Activated CD8-positive, alpha-beta T cell treated with anti-CD3 and anti-CD28 coated beads, Interleukin-2, amount 10 ng/mL, durations not matched to agents 7 days and 5 days (primary cell): ENCODE data around the gene HSP90AB1. TPM values are rescaled to one million over a fixed set of nuclear protein-coding genes. Genes with fewer than 3 reads are reported as not detected.

Experiments
- ATAC-seq: fragments of 150-1000 bp; cut with Tn5 transposase; one replicate; pipeline ENCODE4 v1.10.0; 2021; ENCODE audit warnings: moderate library complexity
- CTCF ChIA-PET: fragments of 350-600 bp; sonication (Branson Sonifier 250); formaldehyde crosslinking; loops from one replicate; lab custom pipeline; 2021; ENCODE audit warnings: antibody characterized with exemption; lab: Charles Lee
- POLR2A ChIA-PET: fragments of 350-600 bp; sonication (Branson Sonifier 250); formaldehyde crosslinking; loops from one replicate; lab custom pipeline; 2021; ENCODE audit warnings: antibody characterized with exemption; lab: Charles Lee
- DNase-seq: peaks from one replicate; pipeline ENCODE4 v3.0.0-alpha.2; 2020
- H3K27ac Mint-ChIP-seq: one replicate; pipeline ENCODE4 v1.8.0; 2021; ENCODE audit warnings: mild to moderate bottlenecking, mixed read lengths
- H3K27me3 Mint-ChIP-seq: one replicate; pipeline ENCODE4 v1.8.0; 2021; ENCODE audit warnings: low read depth, mixed read lengths
- H3K36me3 Mint-ChIP-seq: one replicate; pipeline ENCODE4 v1.8.0; 2021; ENCODE audit warnings: low read depth, mixed read lengths
- H3K4me1 Mint-ChIP-seq: one replicate; pipeline ENCODE4 v1.8.0; 2021; ENCODE audit warnings: low read depth, mixed read lengths
- H3K4me3 Mint-ChIP-seq: one replicate; pipeline ENCODE4 v1.8.0; 2021; ENCODE audit warnings: mild to moderate bottlenecking, mixed read lengths
- H3K9me3 Mint-ChIP-seq: one replicate; pipeline ENCODE4 v1.8.0; 2022; ENCODE audit warnings: mixed read lengths; ENCODE audit not compliant: insufficient read depth
- total RNA-seq, 2 experiments: library from RNA; stranded (reverse); gene quantifications; one replicate each; pipeline ENCODE4 v1.2.3, GENCODE V29; 2021

The HSP90AB1 gene
- total RNA-seq, 2 experiments from 2014 or later: 741 to 755 TPM

- ATAC-seq (no peak), DNase-seq (no peak)
- Mint-ChIP-seq H3K4me1 (peaks cover 22% of the 10 kb centered on the region), H3K4me3 (no peak within 1 kb of the TSS), H3K27me3 (peaks cover 16% of the 10 kb centered on the region), H3K36me3 (no peaks in the 10 kb centered on the region), H3K9me3 (no peaks in the 10 kb centered on the region), H3K27ac (no peak within 1 kb of the TSS)
- CTCF ChIA-PET: interaction anchor here (0.9 to 1.3 kb wide), 2 partner anchors 21 to 44 kb away, joined by 3 to 4 read pairs; no protein-coding TSS in a partner anchor
- POLR2A ChIA-PET: interaction anchor here (0.8 kb wide), 1 partner anchor 30 kb away, joined by 3 read pairs; the partner anchor contains the start of gene HSP90AB1
Observed at GRCh38 chr6:44216677-44217331, 30.1 kb upstream of the HSP90AB1 start, which contains the start of gene MYMX. MYMX (plus strand) TSS chr6:44216926; CDS start chr6:44217472, 546 bp downstream.

- CTCF ChIA-PET: interaction anchor here (1.3 kb wide), 1 partner anchor 44 kb away, joined by 4 read pairs; no protein-coding TSS in a partner anchor
- no peak overlapping the region for H3K27ac Mint-ChIP-seq
- H3K4me1 Mint-ChIP-seq: peaks cover 27% of the 10 kb centered on the region
- ATAC-seq (no peak), DNase-seq (no peak)
- H3K27me3 Mint-ChIP-seq: peaks cover 14% of the 10 kb centered on the region
- no peaks in the 10 kb centered on the region for H3K36me3 Mint-ChIP-seq
- no peak overlapping the region for H3K4me3 Mint-ChIP-seq
- H3K9me3 Mint-ChIP-seq: no peaks in the 10 kb centered on the region
- POLR2A ChIA-PET: interaction anchor here (0.8 kb wide), 1 partner anchor 29 kb away, joined by 3 read pairs; the partner anchor contains the start of gene HSP90AB1
Observed at GRCh38 chr6:44217332-44218143, 29.4 kb upstream of the HSP90AB1 start.

GRCh38 chr6:44219053-44219814, 27.7 kb upstream of the HSP90AB1 start:
- ATAC-seq (no peak), DNase-seq (peak; percentile 45)
- no peaks in the 10 kb centered on the region for H3K36me3 Mint-ChIP-seq
- peaks cover 11% of the 10 kb centered on the region for H3K27me3 Mint-ChIP-seq
- CTCF ChIA-PET: interaction anchor here (0.9 to 1.7 kb wide), 3 partner anchors 17 to 44 kb away, joined by 3 to 6 read pairs (median 6); no protein-coding TSS in a partner anchor
- no peak overlapping the region for H3K27ac Mint-ChIP-seq
- peaks cover 37% of the 10 kb centered on the region for H3K4me1 Mint-ChIP-seq
- POLR2A ChIA-PET: interaction anchor here (1.3 kb wide), 1 partner anchor 28 kb away, joined by 5 read pairs; the partner anchor contains the start of gene HSP90AB1
- no peak overlapping the region for H3K4me3 Mint-ChIP-seq
- no peaks in the 10 kb centered on the region for H3K9me3 Mint-ChIP-seq

GRCh38 chr6:44219815-44220784, 26.8 kb upstream of the HSP90AB1 start:
- peak overlapping the region; percentile 36 for H3K4me3 Mint-ChIP-seq
- H3K27me3 Mint-ChIP-seq: peaks cover 9% of the 10 kb centered on the region
- H3K4me1 Mint-ChIP-seq: peaks cover 45% of the 10 kb centered on the region
- H3K27ac Mint-ChIP-seq: no peak overlapping the region
- CTCF ChIA-PET: interaction anchor here (1.4 to 1.7 kb wide), 2 partner anchors 16 to 26 kb away, joined by 6 read pairs; no protein-coding TSS in a partner anchor
- POLR2A ChIA-PET: interaction anchor here (0.6 to 1.3 kb wide), 2 partner anchors 27 to 129 kb away, joined by 3 to 5 read pairs; partner anchors contain the start of gene HSP90AB1
- peaks cover 2% of the 10 kb centered on the region for H3K36me3 Mint-ChIP-seq
- ATAC-seq (no peak), DNase-seq (no peak)
- H3K9me3 Mint-ChIP-seq: no peaks in the 10 kb centered on the region

- CTCF ChIA-PET: interaction anchor here (0.6 to 2.0 kb wide), 8 partner anchors 9 to 48 kb away, joined by 3 to 10 read pairs (median 5); partner anchors contain the start of genes HSP90AB1 and SLC35B2
- H3K27ac Mint-ChIP-seq: peak overlapping the region; percentile 3
- peaks cover 9% of the 10 kb centered on the region for H3K27me3 Mint-ChIP-seq
- peaks cover 50% of the 10 kb centered on the region for H3K4me1 Mint-ChIP-seq
- POLR2A ChIA-PET: interaction anchor here (0.7 to 4.1 kb wide), 2 partner anchors 26 to 31 kb away, joined by 3 to 37 read pairs; partner anchors contain the start of gene HSP90AB1
- ATAC-seq (no peak), DNase-seq (no peak)
- no peak overlapping the region for H3K4me3 Mint-ChIP-seq
- peaks cover 2% of the 10 kb centered on the region for H3K36me3 Mint-ChIP-seq
- no peaks in the 10 kb centered on the region for H3K9me3 Mint-ChIP-seq
Observed at GRCh38 chr6:44220913-44221290, 26.0 kb upstream of the HSP90AB1 start.

GRCh38 chr6:44221291-44221960, 25.5 kb upstream of the HSP90AB1 start:
- no peaks in the 10 kb centered on the region for H3K9me3 Mint-ChIP-seq
- ATAC-seq: peak; percentile 64
- DNase-seq: peak; percentile 82
- peak overlapping the region; percentile 3 for H3K27ac Mint-ChIP-seq
- H3K4me3 Mint-ChIP-seq: no peak overlapping the region
- peaks cover 9% of the 10 kb centered on the region for H3K27me3 Mint-ChIP-seq
- CTCF ChIA-PET: interaction anchor here (0.6 to 2.0 kb wide), 10 partner anchors 9 to 49 kb away, joined by 3 to 10 read pairs (median 5); partner anchors contain the start of genes HSP90AB1 and SLC35B2
- POLR2A ChIA-PET: interaction anchor here (0.6 to 4.1 kb wide), 3 partner anchors 25 to 602 kb away, joined by 3 to 37 read pairs (median 3); partner anchors contain the start of gene HSP90AB1
- peaks cover 54% of the 10 kb centered on the region for H3K4me1 Mint-ChIP-seq
- peaks cover 2% of the 10 kb centered on the region for H3K36me3 Mint-ChIP-seq

GRCh38 chr6:44221961-44222335, 25.0 kb upstream of the HSP90AB1 start:
- H3K36me3 Mint-ChIP-seq: peaks cover 2% of the 10 kb centered on the region
- ChIA-PET CTCF (interaction anchor here (1.0 to 2.0 kb wide), 11 partner anchors 10 to 114 kb away, joined by 3 to 10 read pairs (median 5); partner anchors contain the start of genes HSP90AB1 and SLC35B2), POLR2A (interaction anchor here (0.6 to 4.1 kb wide), 2 partner anchors 25 to 602 kb away, joined by 3 to 37 read pairs; partner anchors contain the start of gene HSP90AB1)
- H3K27me3 Mint-ChIP-seq: peaks cover 9% of the 10 kb centered on the region
- H3K27ac Mint-ChIP-seq: no peak overlapping the region
- H3K9me3 Mint-ChIP-seq: no peaks in the 10 kb centered on the region
- H3K4me3 Mint-ChIP-seq: no peak overlapping the region
- DNase-seq: no peak
- peaks cover 56% of the 10 kb centered on the region for H3K4me1 Mint-ChIP-seq
- no peak for ATAC-seq

- ATAC-seq (no peak), DNase-seq (no peak)
- Mint-ChIP-seq H3K27ac (peak overlapping the region; percentile 79), H3K36me3 (peaks cover 2% of the 10 kb centered on the region), H3K4me1 (peaks cover 56% of the 10 kb centered on the region), H3K27me3 (peaks cover 8% of the 10 kb centered on the region), H3K9me3 (no peaks in the 10 kb centered on the region), H3K4me3 (peak overlapping the region; percentile 80)
- ChIA-PET CTCF (interaction anchor here (1.0 to 4.0 kb wide), 10 partner anchors 12 to 115 kb away, joined by 3 to 37 read pairs (median 5); partner anchors contain the start of gene SLC35B2), POLR2A (interaction anchor here (4.1 kb wide), 1 partner anchor 24 kb away, joined by 37 read pairs; the partner anchor contains the start of gene HSP90AB1)
Observed at GRCh38 chr6:44222486-44223318, 24.2 kb upstream of the HSP90AB1 start.
